ENCODE data around the gene MMP14. TPM values are rescaled to one million over a fixed set of nuclear protein-coding genes. Genes with fewer than 3 reads are reported as not detected.

The MMP14 gene
- total and polyA plus RNA-seq, 2 of the 8 experiments (the other 6 are each of a cell fraction or from before 2014, with no cell fraction given) = 58.2 to 86.8 TPM

DNA sequence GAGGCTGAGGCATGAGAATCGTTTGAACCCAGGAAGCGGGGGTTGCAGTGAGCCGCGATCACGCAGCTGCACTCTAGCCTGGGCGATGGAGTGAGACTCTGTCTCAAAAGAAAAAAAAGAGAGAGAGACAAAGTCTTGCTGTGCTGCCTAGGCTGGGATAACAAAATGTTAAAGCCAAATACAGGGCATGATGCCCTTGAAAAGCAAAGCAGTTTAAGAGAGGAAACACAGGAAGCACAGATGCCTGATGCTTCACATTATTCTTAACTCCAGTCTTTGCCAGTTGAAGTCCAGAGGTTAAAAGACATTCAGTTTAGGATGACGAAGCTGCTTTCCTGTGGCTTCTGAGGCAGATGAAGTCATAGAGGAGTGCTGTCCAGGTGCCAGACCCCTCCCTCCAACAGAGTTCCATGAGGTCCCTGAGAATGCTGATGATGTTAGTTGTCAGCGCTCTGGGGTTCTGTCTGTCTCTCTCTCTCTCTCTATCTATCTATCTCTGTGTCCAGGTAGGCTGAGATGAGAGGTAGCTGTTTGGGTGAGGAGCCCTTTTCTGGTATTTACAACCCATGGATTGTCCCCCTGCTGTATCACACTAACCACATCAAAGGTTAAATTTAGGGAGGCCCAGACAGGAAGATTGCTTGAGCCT is 11.6 kb upstream of the MMP14 start:
- Histone ChIP-seq H4K91ac (replicated peaks; ENCODE audit: insufficient read length, low read length) (no peak overlapping the region), H2BK5ac (ENCODE audit: low read depth, low read length) (no peak overlapping the region; the same call in 1 of the 2 replicates), H3K36me3 (ENCODE audit: control insufficient read depth in 2 of 4, insufficient read depth in 4 of 4, low read length in 3 of 4) (no peaks in the 10 kb centered on the region), H2AK5ac (ENCODE audit: low read depth, low read length) (no peak overlapping the region), H3K4me1 (replicated peaks in 1 of 4; ENCODE audit: control insufficient read depth in 3 of 4, insufficient read depth in 4 of 4, low read length in 3 of 4) (peaks cover 11 to 16% (median 13%) of the 10 kb centered on the region in 4 experiments), H3K23ac (ENCODE audit: insufficient read length) (no peak overlapping the region), H2BK15ac (ENCODE audit: low read length) (0 out of 2 replicates have a peak overlapping the region, but pooled peaks have one; percentile 12), H3K14ac (ENCODE audit: insufficient read length) (no peak overlapping the region), H3K27ac (ENCODE audit: low read depth, low read length) (no peak overlapping the region), H2BK120ac (replicated peaks; ENCODE audit: low read depth, low read length) (no peak overlapping the region), H3K18ac (ENCODE audit: extremely low read depth, low read length) (peak overlapping the region; percentile 51; the same call in 1 of the 2 replicates), H3K79me2 (ENCODE audit: control insufficient read depth in 1 of 2, insufficient read depth in 2 of 2, low read length in 2 of 2) (peaks cover 0 to 1% of the 10 kb centered on the region in 2 experiments; a peak in 2 of 4 replicates), H2BK12ac (ENCODE audit: low read depth, low read length) (peak overlapping the region; percentile 0; the same call in 1 of the 2 replicates), H3K23me2 (ENCODE audit: low read depth, low read length) (peaks cover 9% of the 10 kb centered on the region), H3K27me3 (replicated peaks in 1 of 4; ENCODE audit: control insufficient read depth in 3 of 4, extremely low read depth in 1 of 4, insufficient read depth in 3 of 4, low read length in 3 of 4) (no peaks in the 10 kb centered on the region), H3K9ac (replicated peaks in 1 of 4; ENCODE audit: extremely low read depth in 1 of 4, low read depth in 3 of 4, low read length in 3 of 4) (no peak overlapping the region), H2BK20ac (ENCODE audit: low read length) (0 out of 2 replicates have a peak overlapping the region, but pooled peaks have one; percentile 90), H3K4ac (replicated peaks; ENCODE audit: insufficient read length, low read depth, low read length) (no peak overlapping the region), H2AFZ (ENCODE audit: low read length) (peak overlapping the region; percentile 20; the same call in 1 of the 2 replicates), H4K5ac (ENCODE audit: insufficient read length, low read depth, low read length) (no peak overlapping the region), H3K56ac (replicated peaks; ENCODE audit: insufficient read length, low read depth, low read length) (no peak overlapping the region), H4K8ac (ENCODE audit: extremely low read depth, insufficient read depth, low read length) (no peak overlapping the region), H3K79me1 (ENCODE audit: low read depth, low read length) (no peaks in the 10 kb centered on the region), H4K20me1 (replicated peaks in 1 of 2; ENCODE audit: control insufficient read depth in 1 of 2, insufficient read depth in 2 of 2, low read length in 2 of 2) (no peaks in the 10 kb centered on the region), H3K9me3 (ENCODE audit: insufficient read depth in 2 of 2, low read depth in 1 of 2, low read length in 1 of 2) (no peaks in the 10 kb centered on the region), H3K4me2 (ENCODE audit: insufficient read depth in 1 of 2, low read depth in 2 of 2, low read length in 2 of 2) (no peak overlapping the region), H3K4me3 (ENCODE audit: extremely low read depth in 1 of 4, insufficient read depth in 2 of 4, low read depth in 3 of 4, low read length in 4 of 4) (no peak overlapping the region)
- FAIRE-seq = no peak
- CTCF ChIA-PET (ENCODE audit: partially characterized antibody) = interaction anchor here (1.1 to 53.1 kb wide), 6 partner anchors 12 to 254 kb away, joined by 3 to 1562 read pairs (median 25); partner anchors contain the start of genes LRP10, MMP14 and REM2
- WGBS, 2 experiments (ENCODE audit: extremely low coverage in 1 of 2, insufficient coverage in 1 of 2, insufficient read length in 1 of 2, insufficient replicate concordance in 2 of 2, low coverage in 1 of 2, low lambda C conversion rate in 2 of 2, missing lambda C conversion rate in 1 of 2) = 86% methylated on average over 8 of the region's 8 CpGs; no CpG with 5 or more reads in 1 of the 2 experiments
- DNase-seq (ENCODE audit: low read depth in 1 of 2, low spot score in 2 of 2) = no peak
- no peak for TF ChIP-seq TAF1 (IDR thresholded peaks at IDR 0.05; ENCODE audit: low read depth, low read length)
- TF ChIP-seq RAD21 (IDR thresholded peaks at IDR 0.05 in 1 of 2, conservative IDR thresholded peaks at IDR 0.05 in 1 of 2; ENCODE audit: low read depth in 2 of 2, low read length in 2 of 2) = no peak
- no peak for TF ChIP-seq SP4 (IDR thresholded peaks at IDR 0.05; ENCODE audit: low read length)
- no peak for TF ChIP-seq JUND (IDR thresholded peaks at IDR 0.05; ENCODE audit: low read length)
- TF ChIP-seq, protein P1, sequence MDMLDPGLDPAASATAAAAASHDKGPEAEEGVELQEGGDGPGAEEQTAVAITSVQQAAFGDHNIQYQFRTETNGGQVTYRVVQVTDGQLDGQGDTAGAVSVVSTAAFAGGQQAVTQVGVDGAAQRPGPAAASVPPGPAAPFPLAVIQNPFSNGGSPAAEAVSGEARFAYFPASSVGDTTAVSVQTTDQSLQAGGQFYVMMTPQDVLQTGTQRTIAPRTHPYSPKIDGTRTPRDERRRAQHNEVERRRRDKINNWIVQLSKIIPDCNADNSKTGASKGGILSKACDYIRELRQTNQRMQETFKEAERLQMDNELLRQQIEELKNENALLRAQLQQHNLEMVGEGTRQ (IDR thresholded peaks at IDR 0.05; ENCODE audit: low read length) = no peak
- TF ChIP-seq SAP30 (IDR thresholded peaks at IDR 0.05; ENCODE audit: insufficient read depth, insufficient replicate concordance, low read length) = no peak
- POLR2A ChIA-PET (ENCODE audit: partially characterized antibody) = interaction anchor here (0.7 to 7.1 kb wide), 6 partner anchors 11 to 104 kb away, joined by 3 to 136 read pairs (median 14); partner anchors contain the start of genes MMP14, OXA1L and PRMT5

Data from H1 (cell line).